ENCODE results near the gene SLC25A39.

SLC25A39 gene

GRCh38 chr17:44311562-44312181 lies 13.0 kb downstream of the SLC25A39 start:
- no peak for DNase-seq

- DNase-seq: no peak
Measured at GRCh38 chr17:44310609-44311376, 13.8 kb downstream of the SLC25A39 start.

DNA sequence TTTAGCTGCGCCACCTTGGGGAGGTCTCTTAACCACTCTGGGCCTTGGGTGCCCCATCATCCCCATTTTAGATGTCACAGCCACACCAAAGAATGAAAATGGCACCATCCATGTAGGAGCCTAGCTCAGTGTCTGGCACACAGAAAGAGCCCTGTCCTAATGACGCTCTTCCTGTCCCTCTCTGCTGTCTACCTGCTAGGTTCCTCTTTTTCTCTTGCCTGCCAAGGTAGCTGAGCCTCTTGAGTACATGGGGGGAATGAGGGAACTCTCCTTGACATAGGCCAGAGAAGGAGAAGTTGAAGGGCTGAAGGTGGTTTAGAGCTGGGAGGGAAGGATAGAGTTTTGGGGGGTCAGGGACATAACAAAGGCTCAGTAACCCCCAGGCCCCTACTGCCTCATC lies 14.4 kb downstream of the SLC25A39 start:
- no peak for DNase-seq

DNA sequence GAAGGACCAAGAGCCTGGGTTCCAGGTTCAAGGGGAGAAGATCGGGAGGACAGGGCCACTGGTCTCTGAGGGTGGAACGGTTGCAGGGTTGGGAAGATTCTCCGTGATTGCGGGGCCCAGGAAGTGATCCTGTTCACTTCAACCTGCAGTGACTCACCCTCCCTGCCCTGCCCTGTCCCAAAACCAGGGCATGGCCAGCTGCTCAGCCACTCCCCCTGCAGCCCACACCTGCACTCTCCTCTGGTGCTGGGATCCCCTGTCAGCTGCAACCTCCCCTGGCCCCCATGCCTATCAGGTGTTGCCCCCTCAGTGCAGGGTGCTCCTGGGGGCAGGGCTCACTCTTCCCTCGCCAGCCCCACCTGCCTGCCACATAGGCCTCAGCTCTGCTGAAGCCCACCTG lies 15.2 kb downstream of the SLC25A39 start:
- DNase-seq: no peak

DNA sequence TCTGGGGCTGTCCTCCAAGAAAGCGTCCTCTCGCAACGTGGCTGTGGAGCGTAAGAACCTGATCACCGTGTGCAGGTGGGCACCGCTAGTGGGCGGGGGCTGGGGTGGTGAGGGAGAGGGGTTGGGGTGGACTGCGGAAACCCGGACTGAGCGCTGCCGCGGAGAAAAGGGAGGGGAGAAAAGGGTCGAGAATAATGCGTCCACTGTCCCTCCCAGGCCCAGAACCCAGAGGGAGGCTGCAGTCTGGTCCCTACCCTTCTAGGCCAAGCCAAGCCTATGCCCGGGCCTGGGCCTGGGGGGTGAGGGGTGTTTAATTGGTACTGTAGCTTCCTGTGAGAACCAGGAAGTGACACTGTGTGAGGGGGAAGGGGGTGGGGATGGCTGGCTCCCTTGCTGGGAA lies 15.8 kb downstream of the SLC25A39 start:
- DNase-seq: no peak

DNA sequence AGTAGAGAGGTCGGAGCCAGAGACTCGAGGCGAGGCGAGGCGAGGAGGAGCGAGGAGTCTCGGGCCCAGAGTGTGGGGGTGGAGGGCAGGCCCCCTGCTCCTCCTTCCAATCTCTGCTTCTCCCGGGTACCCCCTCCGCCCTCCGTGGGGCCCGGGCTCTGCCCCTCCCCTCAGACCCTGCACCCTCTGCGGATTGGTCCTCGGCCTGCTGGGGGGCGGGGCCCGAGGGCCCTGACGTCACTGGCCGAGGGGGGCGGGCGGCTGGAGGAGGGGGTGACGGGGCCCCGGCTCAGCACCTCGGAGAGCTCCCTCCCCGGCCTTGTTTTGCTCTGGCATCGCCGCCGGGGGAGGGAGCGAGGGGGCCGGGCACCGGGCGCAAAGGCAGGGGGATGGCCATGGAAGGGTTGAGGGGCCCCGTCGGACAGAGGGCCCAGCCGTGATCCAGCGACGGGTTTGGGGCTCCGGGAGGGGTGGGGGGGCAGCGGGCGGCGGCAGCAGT lies 16.3 kb downstream of the SLC25A39 start, which contains the start of gene RUNDC3A:
Gene RUNDC3A, plus strand, starts transcription at position 282 of the 499 bp plus-strand sequence. CDS start 232 bp downstream, outside the sequence.
- DNase-seq: peak; percentile 68 to 80

- peak; percentile 38 to 67 for DNase-seq
Measured at GRCh38 chr17:44307387-44308186, 17.0 kb downstream of the SLC25A39 start.

- peak; percentile 17 to 62 for DNase-seq
Measured at GRCh38 chr17:44304651-44305050, 20.0 kb downstream of the SLC25A39 start.

DNA sequence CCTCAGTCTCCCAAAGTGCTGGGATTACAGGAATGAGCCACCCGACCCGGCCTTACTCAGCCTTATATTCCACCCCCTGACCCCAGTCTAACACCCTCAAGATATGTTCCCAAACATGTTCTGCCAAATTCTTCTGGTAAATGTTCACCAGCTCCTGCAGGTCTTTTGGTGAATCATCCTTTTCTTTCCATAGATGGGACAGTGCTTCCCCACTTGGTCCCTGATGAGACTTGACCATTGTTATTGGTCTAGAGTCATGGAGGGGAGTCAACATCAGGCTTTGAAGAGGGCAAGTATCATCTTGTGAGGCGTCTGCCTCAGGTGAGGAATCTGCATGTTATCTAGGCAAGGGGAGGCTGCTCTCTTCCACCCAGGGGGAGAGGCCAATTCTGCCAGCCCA lies 26.6 kb downstream of the SLC25A39 start:
- no peak for DNase-seq

- no peak for DNase-seq
Measured at GRCh38 chr17:44293509-44294226, 31.0 kb downstream of the SLC25A39 start.

DNA sequence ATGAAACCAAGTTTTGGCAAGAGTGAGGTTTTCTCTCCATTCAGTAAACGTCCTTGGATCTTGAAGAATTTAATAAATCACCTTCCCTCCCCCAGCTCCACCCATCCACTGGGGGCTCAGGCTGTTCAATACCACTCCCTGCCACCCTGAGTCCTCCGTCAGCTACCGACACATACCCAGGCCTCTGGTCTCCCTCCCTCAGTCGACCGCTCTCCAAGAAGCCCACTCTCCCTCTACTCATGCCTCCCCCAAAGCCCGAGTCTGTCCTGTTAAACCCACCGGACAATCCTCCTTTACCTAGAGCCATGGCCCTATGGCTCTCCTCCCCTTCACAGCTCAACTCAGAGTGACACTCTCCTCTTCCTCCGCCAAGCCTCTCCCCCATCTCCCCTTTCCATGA lies 37.0 kb downstream of the SLC25A39 start:
- DNase-seq: no peak

- DNase-seq: no peak
Measured at GRCh38 chr17:44284024-44284400, 40.6 kb downstream of the SLC25A39 start.

- DNase-seq: no peak
Measured at GRCh38 chr17:44283344-44284023, 41.1 kb downstream of the SLC25A39 start.

DNA sequence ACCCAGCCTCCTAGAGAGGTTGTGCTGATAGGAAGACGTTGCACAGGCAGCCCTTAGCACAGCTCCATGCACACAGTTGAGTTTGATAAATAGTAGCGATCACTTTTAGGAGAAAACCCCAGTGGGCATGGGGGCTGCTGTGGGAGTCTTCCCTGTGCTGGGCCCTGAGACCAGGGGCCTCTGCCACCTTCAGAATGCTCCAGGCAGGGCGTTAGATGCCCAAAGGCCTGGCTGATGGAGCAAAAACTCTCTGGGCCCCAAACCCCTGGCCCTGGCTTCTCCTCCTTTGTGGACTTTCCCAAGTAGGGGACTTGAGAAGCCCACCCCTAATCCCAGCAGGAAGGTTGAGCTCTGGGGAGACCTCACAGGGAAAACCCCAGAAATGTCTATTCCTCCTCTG lies 42.4 kb downstream of the SLC25A39 start:
- DNase-seq: no peak

GRCh38 chr17:44281570-44281969 lies 43.1 kb downstream of the SLC25A39 start:
- no peak for DNase-seq

- no peak for DNase-seq
Measured at GRCh38 chr17:44280392-44280937, 44.2 kb downstream of the SLC25A39 start.

DNA sequence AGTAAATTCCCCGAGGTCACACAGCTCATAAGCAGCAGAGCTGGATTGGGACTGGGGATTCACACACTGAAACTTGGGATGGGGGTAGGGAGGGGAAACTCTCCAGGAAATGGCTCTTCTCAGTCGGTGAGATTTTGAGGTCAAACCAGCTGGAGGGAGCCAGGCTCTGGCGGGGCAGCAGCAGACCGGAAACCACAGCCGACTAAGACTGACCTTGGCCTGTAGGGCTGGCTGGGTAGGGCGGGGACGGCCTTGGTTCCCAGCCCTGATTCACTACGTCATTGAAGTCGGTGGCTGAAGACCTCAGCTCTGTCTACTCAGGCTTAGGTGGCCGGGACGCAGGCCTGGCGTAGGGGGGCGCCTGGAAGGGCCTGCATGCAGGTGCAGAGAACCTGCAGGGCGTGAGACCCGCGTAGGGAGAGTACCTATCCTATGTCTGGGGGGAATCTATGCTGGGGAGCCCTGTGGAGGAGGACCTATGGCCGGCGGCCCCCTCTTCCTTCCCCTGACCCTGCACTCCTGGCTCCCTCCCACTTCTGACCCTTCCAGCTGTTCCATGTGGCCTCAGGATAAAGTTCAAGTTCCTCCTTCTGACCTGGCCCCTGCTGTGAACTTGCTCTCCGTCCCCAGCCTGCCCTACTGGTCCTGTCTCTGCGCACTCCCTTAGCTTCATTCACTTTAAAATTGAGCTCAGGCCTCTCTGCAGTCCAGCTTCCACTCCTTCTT lies 44.8 kb downstream of the SLC25A39 start:
- DNase-seq: no peak

DNA sequence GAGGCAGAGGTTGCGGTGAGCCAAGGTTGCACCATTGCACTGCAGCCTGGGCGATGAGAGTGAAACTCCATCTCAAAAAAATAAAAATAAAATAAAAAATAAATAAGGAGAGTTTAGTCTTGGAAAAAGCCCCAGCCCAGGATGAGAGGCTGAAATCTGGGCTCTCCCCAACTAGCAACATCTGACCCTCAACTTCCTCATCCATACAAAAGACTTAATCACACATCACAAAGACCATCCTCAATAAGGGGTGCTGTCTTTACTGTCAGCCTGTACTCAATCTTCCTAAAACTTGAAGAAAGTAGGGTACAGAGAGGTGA lies 45.3 kb downstream of the SLC25A39 start:
- no peak for DNase-seq

GRCh38 chr17:44277976-44278375 lies 46.6 kb downstream of the SLC25A39 start:
- no peak for DNase-seq

DNA sequence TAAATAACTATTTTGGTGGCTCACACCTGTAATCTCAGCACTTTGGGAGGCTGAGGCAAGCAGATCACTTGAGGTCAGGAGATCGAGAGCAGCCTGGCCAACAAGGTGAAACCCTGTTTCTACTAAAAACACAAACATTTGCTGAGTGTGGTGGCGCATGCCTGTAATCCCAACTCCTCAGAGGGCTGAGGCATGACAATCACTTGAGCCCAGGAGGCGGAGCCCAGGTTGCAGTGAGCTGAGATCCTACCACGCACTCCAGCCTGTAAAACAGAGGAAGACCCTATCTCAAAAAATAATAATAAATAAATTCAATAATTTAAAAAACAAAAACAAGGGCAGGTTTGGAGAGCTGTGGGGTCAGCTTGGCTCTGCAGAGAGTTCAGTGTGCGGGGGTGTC lies 51.0 kb downstream of the SLC25A39 start:
- no peak for DNase-seq

GRCh38 chr17:44272954-44273353 lies 51.7 kb downstream of the SLC25A39 start:
- no peak for DNase-seq

All from NCI-H187 (cell line).